Neuronal stem cell (in vitro differentiated cells): ENCODE results near the gene PANX2.

Experiments used
- DNase-seq: peaks from one replicate; pipeline ENCODE4 v3.0.0-alpha.2; 2013; ENCODE audit warnings: low spot score
- H2AFZ ChIP-seq: one replicate; pipeline ENCODE4 v1.6.1; 2013; ENCODE audit warnings: mild to moderate bottlenecking, low read length, inconsistent platforms
- H2AK5ac ChIP-seq: 2 replicates; pipeline ENCODE4 v1.6.1; 2013; ENCODE audit warnings: low read depth, mild to moderate bottlenecking, inconsistent platforms, low read length, moderate library complexity, mixed read lengths
- H2BK120ac ChIP-seq: 2 replicates; pipeline ENCODE4 v1.6.1; 2013; ENCODE audit warnings: low read depth, mild to moderate bottlenecking, inconsistent platforms, low read length, moderate library complexity, mixed read lengths
- H2BK12ac ChIP-seq: one replicate; pipeline ENCODE4 v1.6.1; 2013; ENCODE audit warnings: low read length, inconsistent platforms
- H2BK15ac ChIP-seq: 2 replicates; pipeline ENCODE4 v1.6.1; 2013; ENCODE audit warnings: mild to moderate bottlenecking, low read length, inconsistent platforms, mixed read lengths
- H2BK5ac ChIP-seq: one replicate; pipeline ENCODE4 v1.6.1; 2013; ENCODE audit warnings: inconsistent platforms, mild to moderate bottlenecking, low read length, moderate library complexity
- H3K14ac ChIP-seq: one replicate; pipeline ENCODE4 v1.6.1; 2013; ENCODE audit warnings: low read length, inconsistent platforms
- H3K18ac ChIP-seq: 2 replicates; pipeline ENCODE4 v1.6.1; 2013; ENCODE audit warnings: low read length, inconsistent platforms
- H3K23ac ChIP-seq: 2 replicates; pipeline ENCODE4 v1.6.1; 2013; ENCODE audit warnings: low read depth, mild to moderate bottlenecking, mixed read lengths, low read length, inconsistent platforms; ENCODE audit not compliant: poor library complexity
- H3K27ac ChIP-seq: replicated peaks from 3 replicates; pipeline ENCODE4 v1.5.1; 2013; ENCODE audit warnings: low read length, inconsistent platforms
- H3K27me3 ChIP-seq, 3 experiments: 2 replicates each; pipeline ENCODE4 v1.6.1; 2013; ENCODE audit warnings: low read length in 3 of 3, mild to moderate bottlenecking in 2 of 3, inconsistent platforms in 1 of 3, low read depth in 1 of 3, mixed read lengths in 1 of 3, moderate library complexity in 1 of 3; ENCODE audit not compliant: control insufficient read depth in 3 of 3, insufficient read depth in 3 of 3
- H3K36me3 ChIP-seq, 2 donors: replicated peaks in 1 of 2; 2 replicates each; pipeline ENCODE4 v1.6.1; 2013; ENCODE audit warnings: low read length in 2 of 2; ENCODE audit not compliant: control insufficient read depth in 2 of 2, insufficient read depth in 2 of 2
- H3K4ac ChIP-seq: 2 replicates; pipeline ENCODE4 v1.6.1; 2013; ENCODE audit warnings: inconsistent platforms, mild to moderate bottlenecking, low read length, moderate library complexity
- H3K4me1 ChIP-seq, 2 donors: 1 replicate in 1 of 2; 2 replicates in 1 of 2; pipeline ENCODE4 v1.6.1; 2013; ENCODE audit warnings: low read length in 2 of 2, low read depth in 1 of 2; ENCODE audit not compliant: control insufficient read depth in 2 of 2, insufficient read depth in 1 of 2
- H3K4me2 ChIP-seq: one replicate; pipeline ENCODE4 v1.6.1; 2013; ENCODE audit warnings: mild to moderate bottlenecking, low read length, inconsistent platforms; ENCODE audit not compliant: insufficient read depth, poor library complexity, severe bottlenecking
- H3K4me3 ChIP-seq, 2 donors: 2 replicates each; pipeline ENCODE4 v1.5.1; 2013; ENCODE audit warnings: low read length in 2 of 2, mild to moderate bottlenecking in 2 of 2, inconsistent platforms in 1 of 2, moderate library complexity in 1 of 2
- H3K79me1 ChIP-seq: one replicate; pipeline ENCODE4 v1.6.1; 2013; ENCODE audit warnings: low read depth, mild to moderate bottlenecking, inconsistent platforms, low read length, moderate library complexity
- H3K9ac ChIP-seq: one replicate; pipeline ENCODE4 v1.6.1; 2013; ENCODE audit warnings: mild to moderate bottlenecking, low read depth, low read length, inconsistent platforms; ENCODE audit not compliant: poor library complexity
- H3K9me3 ChIP-seq, 2 donors: replicated peaks in 1 of 2; 2 replicates each; pipeline versions ENCODE3 to v1.6.1; 2013; ENCODE audit warnings: low read length in 2 of 2, mild to moderate bottlenecking in 2 of 2, inconsistent platforms in 1 of 2, low read depth in 1 of 2, mixed read lengths in 1 of 2, moderate library complexity in 1 of 2; ENCODE audit not compliant: control insufficient read depth in 2 of 2, insufficient read depth in 1 of 2
- H4K8ac ChIP-seq: one replicate; pipeline ENCODE4 v1.6.1; 2013; ENCODE audit warnings: low read depth, mild to moderate bottlenecking, inconsistent platforms, low read length, moderate library complexity
- H4K91ac ChIP-seq: one replicate; pipeline ENCODE4 v1.6.1; 2013; ENCODE audit warnings: low read length, low read depth, mild to moderate bottlenecking, inconsistent platforms; ENCODE audit not compliant: poor library complexity
- WGBS, 2 donors: extraction: QIAGEN DNeasy Blood & Tissue Kit; methylation state at CpG; one replicate each; pipeline ENCODE4 v1.1.7; 2013; ENCODE audit warnings: missing lambda C conversion rate in 2 of 2, mixed read lengths in 1 of 2; ENCODE audit not compliant: insufficient read length in 2 of 2, insufficient replicate concordance in 1 of 2; ENCODE audit errors: extremely low coverage in 2 of 2; 5-methylcytosine and 5-hydroxymethylcytosine counted together

The PANX2 gene

DNA sequence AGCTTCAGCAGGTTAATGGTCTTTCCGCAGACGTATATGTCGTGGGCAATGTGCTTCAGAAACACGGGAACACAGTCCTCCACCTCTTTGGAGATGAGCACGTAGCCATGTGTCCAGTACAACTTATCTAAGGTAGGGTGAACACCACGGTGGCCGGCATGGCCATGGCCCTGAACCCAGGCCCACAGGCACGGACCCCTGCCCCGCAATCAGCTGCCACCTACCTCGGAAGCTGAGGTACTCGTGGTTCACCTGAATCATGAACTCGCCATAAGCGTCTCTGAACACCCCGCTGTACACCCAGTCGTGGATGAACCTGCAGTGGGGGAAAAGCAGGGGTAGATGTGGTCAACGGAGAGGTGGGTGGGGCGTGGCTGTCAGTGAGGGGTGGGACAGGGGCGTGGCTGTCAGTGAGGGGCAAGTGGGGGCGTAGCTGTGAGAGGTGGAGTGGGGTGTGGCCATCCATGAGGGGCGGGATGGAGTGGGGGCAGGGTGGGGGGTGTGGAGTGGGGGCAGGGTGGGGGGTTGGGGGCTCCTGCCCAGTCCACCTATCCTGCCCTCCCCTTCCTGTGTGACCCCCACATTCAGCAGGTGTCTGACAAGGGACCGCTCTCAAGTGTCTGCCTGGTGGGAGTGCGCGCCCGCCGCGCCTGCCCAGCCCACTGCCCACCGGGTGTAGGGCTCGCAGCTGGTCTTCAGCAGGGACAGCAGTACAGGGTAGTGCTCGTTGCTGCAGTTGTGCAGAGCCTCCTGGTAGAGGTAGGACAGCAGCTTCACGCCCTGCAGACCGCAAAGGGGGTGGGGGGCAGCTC, 55.7 kb downstream of the PANX2 start:
- Histone ChIP-seq H3K4me3 (no peak overlapping the region), H3K4me1 (no peaks in the 10 kb centered on the region), H4K91ac (no peak overlapping the region), H2AK5ac (no peak overlapping the region), H3K4me2 (no peak overlapping the region), H3K9me3 (no peaks in the 10 kb centered on the region), H2BK120ac (no peak overlapping the region), H3K14ac (no peak overlapping the region), H2BK5ac (no peak overlapping the region), H3K4ac (no peak overlapping the region), H2AFZ (no peak overlapping the region), H3K9ac (peak overlapping the region; percentile 44), H3K27me3 (no peaks in the 10 kb centered on the region), H3K18ac (peak overlapping the region; percentile 48), H4K8ac (peak overlapping the region; percentile 43), H3K36me3 (peaks cover 30 to 61% of the 10 kb centered on the region in 2 donors), H3K23ac (peak overlapping the region; percentile 55), H3K79me1 (peaks cover 21% of the 10 kb centered on the region), H3K27ac (no peak overlapping the region), H2BK12ac (no peak overlapping the region), H2BK15ac (no peak overlapping the region)
- no CpG with 5 or more reads among the region's 31 CpGs for WGBS, 2 donors
- no peak for DNase-seq

GRCh38 chr22:50226875-50227165, 56.3 kb downstream of the PANX2 start:
- Histone ChIP-seq H3K18ac (peak overlapping the region; percentile 48), H2AK5ac (no peak overlapping the region), H3K27me3 (no peaks in the 10 kb centered on the region), H3K4ac (no peak overlapping the region), H2BK12ac (no peak overlapping the region), H3K79me1 (peaks cover 21% of the 10 kb centered on the region), H4K91ac (no peak overlapping the region), H3K36me3 (peaks cover 29 to 56% of the 10 kb centered on the region in 2 donors), H3K9ac (peak overlapping the region; percentile 44), H2BK120ac (no peak overlapping the region), H2BK5ac (no peak overlapping the region), H2AFZ (no peak overlapping the region), H3K4me1 (no peaks in the 10 kb centered on the region), H4K8ac (peak overlapping the region; percentile 43), H3K23ac (no peak overlapping the region), H2BK15ac (no peak overlapping the region), H3K27ac (no peak overlapping the region), H3K4me3 (no peak overlapping the region), H3K9me3 (no peaks in the 10 kb centered on the region), H3K4me2 (no peak overlapping the region), H3K14ac (no peak overlapping the region)
- WGBS, 2 donors, result no CpG with 5 or more reads among the region's 18 CpGs
- DNase-seq, result no peak

GRCh38 chr22:50227579-50228215, 57.2 kb downstream of the PANX2 start:
- Histone ChIP-seq H4K91ac (no peak overlapping the region), H2BK12ac (no peak overlapping the region), H2BK5ac (no peak overlapping the region), H3K14ac (no peak overlapping the region), H3K4me2 (no peak overlapping the region), H3K36me3 (peaks cover 21 to 48% of the 10 kb centered on the region in 2 donors), H3K4me3 (no peak overlapping the region), H3K79me1 (peaks cover 21% of the 10 kb centered on the region), H3K27me3 (no peaks in the 10 kb centered on the region), H3K4me1 (no peaks in the 10 kb centered on the region), H3K9me3 (no peaks in the 10 kb centered on the region), H2AK5ac (no peak overlapping the region), H4K8ac (no peak overlapping the region), H3K27ac (no peak overlapping the region), H2AFZ (no peak overlapping the region), H3K4ac (no peak overlapping the region), H3K23ac (no peak overlapping the region), H3K18ac (no peak overlapping the region), H2BK15ac (no peak overlapping the region), H3K9ac (no peak overlapping the region), H2BK120ac (no peak overlapping the region)
- no CpG with 5 or more reads among the region's 25 CpGs for WGBS, 2 donors
- no peak for DNase-seq

GRCh38 chr22:50228366-50228765, 57.8 kb downstream of the PANX2 start:
- Histone ChIP-seq H3K4me1 (no peaks in the 10 kb centered on the region), H2AK5ac (no peak overlapping the region), H2BK15ac (no peak overlapping the region), H3K27me3 (no peaks in the 10 kb centered on the region), H2BK12ac (no peak overlapping the region), H3K4me3 (no peak overlapping the region), H3K18ac (no peak overlapping the region), H3K36me3 (peaks cover 18 to 48% of the 10 kb centered on the region in 2 donors), H3K9me3 (no peaks in the 10 kb centered on the region), H3K9ac (no peak overlapping the region), H4K91ac (no peak overlapping the region), H2AFZ (no peak overlapping the region), H3K27ac (no peak overlapping the region), H3K4me2 (no peak overlapping the region), H3K23ac (peak overlapping the region; percentile 55), H3K79me1 (peaks cover 21% of the 10 kb centered on the region), H2BK5ac (no peak overlapping the region), H2BK120ac (no peak overlapping the region), H3K4ac (no peak overlapping the region), H4K8ac (no peak overlapping the region), H3K14ac (peak overlapping the region; percentile 38)
- WGBS, 2 donors, result no CpG with 5 or more reads among the region's 9 CpGs
- DNase-seq, result no peak
